Natural killer cell (primary cell): ENCODE data around the gene ALPI. TPM values are rescaled to one million over a fixed set of nuclear protein-coding genes. Genes with fewer than 3 reads are reported as not detected.

Experiments used
- ATAC-seq, 3 donors: fragments of 150-1000 bp in 2 of 3; fragments of 200-7000 bp in 1 of 3; cut with Tn5 transposase; 1 replicate in 1 of 3; 2 replicates in 2 of 3; pipeline ENCODE4 v1.10.0; 2021; ENCODE audit warnings: mild to moderate bottlenecking in 2 of 3, moderate library complexity in 2 of 3
- DNase-seq, 2 donors: peaks; one replicate each; pipeline versions ENCODE4 v3.0.0 to v3.0.0-alpha.2; 2013 to 2021; ENCODE audit warnings: mixed read lengths in 1 of 2
- H3K27ac ChIP-seq: one replicate; pipeline ENCODE4 v1.5.1; 2013; ENCODE audit warnings: mild to moderate bottlenecking, low read length
- H3K27me3 ChIP-seq: one replicate; pipeline ENCODE4 v1.6.1; 2013; ENCODE audit warnings: low read length; ENCODE audit not compliant: control insufficient read depth, insufficient read depth
- H3K36me3 ChIP-seq: one replicate; pipeline ENCODE4 v1.6.1; 2013; ENCODE audit warnings: low read length; ENCODE audit not compliant: control insufficient read depth, insufficient read depth
- H3K4me1 ChIP-seq: one replicate; pipeline ENCODE4 v1.6.1; 2013; ENCODE audit warnings: low read length; ENCODE audit not compliant: control insufficient read depth, insufficient read depth
- H3K4me3 ChIP-seq: one replicate; pipeline ENCODE4 v1.5.1; 2013; ENCODE audit warnings: low read length
- H3K9me3 ChIP-seq: one replicate; pipeline ENCODE4 v1.6.1; 2013; ENCODE audit warnings: low read length; ENCODE audit not compliant: control insufficient read depth, insufficient read depth
- H3K27ac Mint-ChIP-seq, 2 donors: one replicate each; pipeline ENCODE4 v1.8.0; 2022; ENCODE audit warnings: mild to moderate bottlenecking in 2 of 2, mixed read lengths in 2 of 2, moderate library complexity in 1 of 2
- H3K27me3 Mint-ChIP-seq, 2 donors: one replicate each; pipeline ENCODE4 v1.8.0; 2022; ENCODE audit warnings: low read depth in 2 of 2, mixed read lengths in 2 of 2
- H3K36me3 Mint-ChIP-seq: one replicate; pipeline ENCODE4 v1.8.0; 2022; ENCODE audit warnings: mixed read lengths
- H3K4me1 Mint-ChIP-seq, 2 donors: one replicate each; pipeline ENCODE4 v1.8.0; 2022; ENCODE audit warnings: mixed read lengths in 2 of 2
- H3K4me3 Mint-ChIP-seq: one replicate; pipeline ENCODE4 v1.8.0; 2022; ENCODE audit warnings: mild to moderate bottlenecking, moderate library complexity, mixed read lengths
- H3K9me3 Mint-ChIP-seq, 2 donors: one replicate each; pipeline ENCODE4 v1.8.0; 2022; ENCODE audit warnings: mixed read lengths in 2 of 2
- WGBS: methylation state at CpG from one replicate; pipeline ENCODE4 v1.1.7; 2013; ENCODE audit warnings: missing lambda C conversion rate; ENCODE audit not compliant: insufficient coverage; 5-methylcytosine and 5-hydroxymethylcytosine counted together
- intact Hi-C: fragments of 100-400 bp; cut with micrococcal nuclease; formaldehyde crosslinking; loops from one replicate; pipeline ENCODE4 v1.14.2; 2022
- total RNA-seq, 4 donors: library from RNA; stranded (reverse); fragments of 120-200 nt in 1 of 4; gene quantifications; one replicate each; pipeline versions ENCODE4 v1.2.3 to v1.2.4, GENCODE V29; 2013 to 2022
- TF ChIP-seq, protein P1 (sequence below): fragments of 200-600 bp; IDR thresholded peaks from one replicate; pipeline ENCODE4 v1.8.0; 2022; ENCODE audit warnings: antibody characterized with exemption

ALPI gene
- total RNA-seq, 3 donors from 2014 or later (not counting 1 experiment from before 2014, with no cell fraction given): not detected

DNA sequence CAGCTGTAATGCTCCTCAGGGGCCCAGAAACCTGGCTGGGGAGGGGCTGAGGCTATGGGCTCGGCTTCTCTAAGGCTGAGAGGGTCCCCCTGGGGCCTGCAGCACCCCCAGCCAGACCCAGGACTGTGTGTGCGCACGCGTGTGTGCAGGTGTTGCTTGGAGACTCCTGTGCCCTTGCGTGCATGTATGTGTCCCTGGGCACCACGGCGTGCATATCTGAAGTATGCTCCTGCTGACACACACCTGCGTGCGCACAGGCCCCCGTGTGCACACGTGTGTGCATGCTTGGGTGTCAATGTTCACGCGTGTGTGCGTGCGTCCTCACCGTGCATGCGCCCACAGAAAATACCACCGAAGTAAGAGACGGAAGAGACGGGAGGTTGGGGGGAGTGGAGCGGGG lies 46.6 kb downstream of the ALPI start:
- peaks cover 14 to 36% of the 10 kb centered on the region in 2 donors for H3K27me3 Mint-ChIP-seq
- no peak overlapping the region for H3K27ac Mint-ChIP-seq
- Histone ChIP-seq H3K27ac (no peak overlapping the region), H3K4me1 (peaks cover 3% of the 10 kb centered on the region), H3K27me3 (peaks cover 17% of the 10 kb centered on the region), H3K4me3 (no peak overlapping the region), H3K36me3 (no peaks in the 10 kb centered on the region), H3K9me3 (no peaks in the 10 kb centered on the region)
- WGBS: 11% methylated on average over 16 of the region's 21 CpGs
- TF ChIP-seq, protein P1, sequence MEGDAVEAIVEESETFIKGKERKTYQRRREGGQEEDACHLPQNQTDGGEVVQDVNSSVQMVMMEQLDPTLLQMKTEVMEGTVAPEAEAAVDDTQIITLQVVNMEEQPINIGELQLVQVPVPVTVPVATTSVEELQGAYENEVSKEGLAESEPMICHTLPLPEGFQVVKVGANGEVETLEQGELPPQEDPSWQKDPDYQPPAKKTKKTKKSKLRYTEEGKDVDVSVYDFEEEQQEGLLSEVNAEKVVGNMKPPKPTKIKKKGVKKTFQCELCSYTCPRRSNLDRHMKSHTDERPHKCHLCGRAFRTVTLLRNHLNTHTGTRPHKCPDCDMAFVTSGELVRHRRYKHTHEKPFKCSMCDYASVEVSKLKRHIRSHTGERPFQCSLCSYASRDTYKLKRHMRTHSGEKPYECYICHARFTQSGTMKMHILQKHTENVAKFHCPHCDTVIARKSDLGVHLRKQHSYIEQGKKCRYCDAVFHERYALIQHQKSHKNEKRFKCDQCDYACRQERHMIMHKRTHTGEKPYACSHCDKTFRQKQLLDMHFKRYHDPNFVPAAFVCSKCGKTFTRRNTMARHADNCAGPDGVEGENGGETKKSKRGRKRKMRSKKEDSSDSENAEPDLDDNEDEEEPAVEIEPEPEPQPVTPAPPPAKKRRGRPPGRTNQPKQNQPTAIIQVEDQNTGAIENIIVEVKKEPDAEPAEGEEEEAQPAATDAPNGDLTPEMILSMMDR: no peak
- DNase-seq (peak in 1 of 2 donors; percentile 67), ATAC-seq (peak; percentile 11 to 37 (median 26))
- no peaks in the 10 kb centered on the region for H3K36me3 Mint-ChIP-seq
- intact Hi-C loops: no loop called here
- peaks cover 0 to 8% of the 10 kb centered on the region in 2 donors for H3K4me1 Mint-ChIP-seq
- no peaks in the 10 kb centered on the region for H3K9me3 Mint-ChIP-seq
- H3K4me3 Mint-ChIP-seq: peak overlapping the region; percentile 45

DNA sequence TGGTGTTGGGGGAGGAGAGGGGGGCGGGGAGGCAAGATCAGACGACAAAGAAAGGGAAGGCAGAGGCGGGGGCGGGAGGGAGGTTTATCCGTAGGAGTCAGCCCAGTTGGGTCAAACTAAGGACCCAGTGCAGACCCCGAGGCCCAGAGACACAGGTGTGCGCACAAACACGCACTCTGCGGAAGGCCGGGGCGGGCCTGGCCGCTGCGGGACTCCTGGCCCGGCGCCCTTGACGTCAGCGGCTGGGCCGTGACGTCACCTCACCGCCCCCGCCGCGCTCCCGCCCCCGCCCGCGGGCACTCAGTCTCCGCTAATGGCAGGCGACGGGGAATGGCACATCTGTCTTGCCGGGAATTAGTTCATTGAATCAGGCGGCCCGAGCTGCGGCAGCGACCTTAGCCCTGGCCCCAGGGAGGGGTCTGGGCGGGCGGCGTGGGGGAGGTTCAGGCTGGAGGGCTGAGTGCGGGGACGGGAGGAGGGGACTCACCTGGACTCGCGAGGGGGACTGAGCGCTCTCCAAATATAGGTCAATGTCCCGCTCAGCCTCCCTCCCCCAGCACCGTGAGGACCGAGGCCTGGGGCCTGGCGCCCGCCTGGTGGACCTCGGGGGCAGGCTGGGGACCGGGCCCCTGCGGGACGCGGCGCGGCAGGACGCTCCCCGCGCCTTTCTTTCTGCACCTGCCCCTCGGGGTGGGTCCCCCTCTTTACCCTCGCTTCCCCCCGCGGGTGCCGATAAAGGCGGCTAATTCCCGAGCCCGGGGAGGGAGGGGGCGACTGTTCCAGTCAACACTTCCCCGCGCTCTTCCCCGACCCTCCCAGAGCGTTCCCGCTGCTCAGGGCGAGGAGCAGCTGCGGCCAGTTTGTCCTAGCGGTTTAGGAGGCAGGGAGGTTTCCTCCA lies 47.2 kb downstream of the ALPI start:
- peaks cover 17% of the 10 kb centered on the region for H3K27me3 ChIP-seq
- ATAC-seq: peak; percentile 34 to 77 (median 77)
- TF ChIP-seq, protein P1: no peak
- intact Hi-C loops: no loop called here
- H3K9me3 ChIP-seq: no peaks in the 10 kb centered on the region
- no peaks in the 10 kb centered on the region for H3K36me3 ChIP-seq
- Mint-ChIP-seq H3K4me1 (peaks cover 0 to 8% of the 10 kb centered on the region in 2 donors), H3K27ac (no peak overlapping the region), H3K4me3 (peak overlapping the region; percentile 9), H3K27me3 (peaks cover 14 to 39% of the 10 kb centered on the region in 2 donors), H3K9me3 (no peaks in the 10 kb centered on the region), H3K36me3 (no peaks in the 10 kb centered on the region)
- 2% methylated on average over 75 of the region's 75 CpGs for WGBS
- no peak overlapping the region for H3K27ac ChIP-seq
- H3K4me1 ChIP-seq: peaks cover 3% of the 10 kb centered on the region
- peak; percentile 28 to 69 for DNase-seq
- no peak overlapping the region for H3K4me3 ChIP-seq

DNA sequence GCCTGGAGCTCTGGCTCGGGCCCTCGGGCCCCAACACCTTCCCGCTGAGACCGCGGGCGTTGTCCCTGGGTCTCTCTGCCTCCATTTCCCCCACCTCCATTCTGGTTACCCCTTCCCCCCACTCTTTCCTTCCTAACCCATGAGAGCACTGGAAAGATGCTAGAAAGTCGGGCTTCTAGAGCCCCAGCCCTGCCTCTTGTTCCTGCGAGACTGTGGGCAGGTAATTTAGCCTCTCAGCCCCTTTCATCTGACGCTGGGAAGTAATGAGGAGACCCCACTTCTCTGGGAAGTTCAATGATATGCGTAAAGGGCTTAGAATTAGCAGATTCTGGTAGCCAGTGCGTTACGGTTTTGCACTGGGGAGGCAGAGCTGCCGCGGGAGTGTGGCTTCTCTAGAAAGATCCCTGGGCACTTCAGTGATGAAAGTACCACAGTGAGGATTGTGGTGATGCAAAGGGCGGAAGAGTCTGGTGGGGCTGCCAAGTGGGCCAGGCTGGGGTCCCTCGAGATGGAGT lies 47.9 kb downstream of the ALPI start:
- peaks cover 14 to 37% of the 10 kb centered on the region in 2 donors for H3K27me3 Mint-ChIP-seq

More for the DNA sequence above, 47.9 kb downstream of the ALPI start:
- peak overlapping the region; percentile 9 for H3K4me3 Mint-ChIP-seq
- H3K4me3 ChIP-seq: no peak overlapping the region
- peaks cover 17% of the 10 kb centered on the region for H3K27me3 ChIP-seq
- intact Hi-C loops: no loop called here
- no peaks in the 10 kb centered on the region for H3K36me3 ChIP-seq
- H3K4me1 Mint-ChIP-seq: peaks cover 0 to 8% of the 10 kb centered on the region in 2 donors
- TF ChIP-seq, protein P1: no peak
- DNase-seq: peak in 1 of 2 donors; percentile 8
- 16% methylated on average over 16 of the region's 16 CpGs for WGBS
- no peaks in the 10 kb centered on the region for H3K36me3 Mint-ChIP-seq
- no peaks in the 10 kb centered on the region for H3K9me3 Mint-ChIP-seq
- ATAC-seq: no peak
- no peaks in the 10 kb centered on the region for H3K9me3 ChIP-seq
- no peak overlapping the region for H3K27ac Mint-ChIP-seq
- peaks cover 3% of the 10 kb centered on the region for H3K4me1 ChIP-seq
- H3K27ac ChIP-seq: no peak overlapping the region
